AG04449 (cell line): Measurements from ENCODE around the gene LRRC59.
"Not testable (repeated sequence)": the region's sequence is repeated elsewhere in the genome, so short reads cannot be mapped to it uniquely, and the experiment has no call there.

Experiments used
- CTCF ChIA-PET: fragments of 350-600 bp; formaldehyde crosslinking; extraction: SDS; loops from one replicate; lab custom pipeline; 2021; ENCODE audit warnings: antibody characterized with exemption; lab: Yijun Ruan, JAX
- POLR2A ChIA-PET: fragments of 400-600, 350-600 bp; formaldehyde crosslinking; extraction: SDS; loops from one replicate; lab custom pipeline; 2020; ENCODE audit warnings: antibody characterized with exemption, inconsistent platforms; lab: Yijun Ruan, JAX
- DNase-seq: peaks from one replicate; pipeline ENCODE4 v3.0.0-alpha.2; 2010; ENCODE audit warnings: low read depth, low spot score
- H3K4me3 ChIP-seq: 2 replicates; pipeline ENCODE4 v1.5.1; 2011; ENCODE audit warnings: low read depth, mild to moderate bottlenecking, control low read depth, low read length
- TF ChIP-seq, protein P1 (sequence below): IDR thresholded peaks from one replicate; pipeline ENCODE4 v1.5.1; 2011; ENCODE audit warnings: mild to moderate bottlenecking, moderate library complexity, low read length, control low read depth, inconsistent platforms; ENCODE audit not compliant: insufficient read depth; ENCODE audit errors: missing control alignments

The LRRC59 gene

DNA sequence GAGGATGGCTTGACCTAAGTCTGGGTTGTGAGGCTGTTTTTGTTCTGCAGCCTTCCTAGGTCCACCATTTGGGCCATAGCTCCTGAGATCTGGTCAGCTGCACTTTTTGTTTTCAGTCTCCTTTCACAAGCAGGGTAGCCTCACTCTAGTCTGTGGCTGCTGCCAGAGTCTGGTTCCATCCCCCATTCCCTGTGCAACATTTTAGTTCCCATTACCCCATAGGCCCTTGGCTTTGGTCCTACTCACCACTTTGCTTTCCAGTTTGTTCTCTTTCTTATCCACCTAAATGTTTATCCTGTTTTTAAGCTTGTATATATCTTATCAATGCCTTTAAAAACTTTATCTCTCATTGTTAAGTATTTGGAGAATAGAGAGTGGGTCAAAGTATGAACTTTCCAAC lies 57.9 kb downstream of the LRRC59 start:
- no peak overlapping the region for H3K4me3 ChIP-seq
- ChIA-PET POLR2A (no interaction called here), CTCF (interaction anchor here (1.5 to 1.9 kb wide), 2 partner anchors 22 to 41 kb away, joined by 3 to 7 read pairs; no protein-coding TSS in a partner anchor)
- TF ChIP-seq, protein P1, sequence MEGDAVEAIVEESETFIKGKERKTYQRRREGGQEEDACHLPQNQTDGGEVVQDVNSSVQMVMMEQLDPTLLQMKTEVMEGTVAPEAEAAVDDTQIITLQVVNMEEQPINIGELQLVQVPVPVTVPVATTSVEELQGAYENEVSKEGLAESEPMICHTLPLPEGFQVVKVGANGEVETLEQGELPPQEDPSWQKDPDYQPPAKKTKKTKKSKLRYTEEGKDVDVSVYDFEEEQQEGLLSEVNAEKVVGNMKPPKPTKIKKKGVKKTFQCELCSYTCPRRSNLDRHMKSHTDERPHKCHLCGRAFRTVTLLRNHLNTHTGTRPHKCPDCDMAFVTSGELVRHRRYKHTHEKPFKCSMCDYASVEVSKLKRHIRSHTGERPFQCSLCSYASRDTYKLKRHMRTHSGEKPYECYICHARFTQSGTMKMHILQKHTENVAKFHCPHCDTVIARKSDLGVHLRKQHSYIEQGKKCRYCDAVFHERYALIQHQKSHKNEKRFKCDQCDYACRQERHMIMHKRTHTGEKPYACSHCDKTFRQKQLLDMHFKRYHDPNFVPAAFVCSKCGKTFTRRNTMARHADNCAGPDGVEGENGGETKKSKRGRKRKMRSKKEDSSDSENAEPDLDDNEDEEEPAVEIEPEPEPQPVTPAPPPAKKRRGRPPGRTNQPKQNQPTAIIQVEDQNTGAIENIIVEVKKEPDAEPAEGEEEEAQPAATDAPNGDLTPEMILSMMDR = no peak
- no peak for DNase-seq

DNA sequence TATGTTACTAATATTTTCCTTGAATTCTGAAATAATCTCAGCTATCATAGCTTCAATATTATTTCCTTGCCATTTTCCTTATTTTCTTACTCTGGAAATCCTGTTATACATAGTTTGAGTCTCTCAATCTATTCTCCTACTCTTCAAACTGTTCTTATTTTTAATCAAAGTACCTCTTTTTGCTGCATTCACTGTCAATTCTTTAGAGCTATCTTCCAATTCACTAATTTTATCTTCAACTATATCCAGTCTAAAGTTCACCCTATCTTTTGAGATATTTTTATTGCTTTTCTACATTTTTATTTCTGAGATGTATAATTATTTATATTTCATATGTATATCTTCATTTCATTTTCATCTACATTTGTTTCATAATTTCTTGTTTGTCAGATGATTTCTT lies 58.7 kb downstream of the LRRC59 start:
- ChIA-PET CTCF (interaction anchor here (1.0 to 1.5 kb wide), 2 partner anchors 29 to 40 kb away, joined by 3 to 4 read pairs; no protein-coding TSS in a partner anchor), POLR2A (no interaction called here)
- TF ChIP-seq, protein P1 = no peak
- no peak for DNase-seq
- no peak overlapping the region for H3K4me3 ChIP-seq

DNA sequence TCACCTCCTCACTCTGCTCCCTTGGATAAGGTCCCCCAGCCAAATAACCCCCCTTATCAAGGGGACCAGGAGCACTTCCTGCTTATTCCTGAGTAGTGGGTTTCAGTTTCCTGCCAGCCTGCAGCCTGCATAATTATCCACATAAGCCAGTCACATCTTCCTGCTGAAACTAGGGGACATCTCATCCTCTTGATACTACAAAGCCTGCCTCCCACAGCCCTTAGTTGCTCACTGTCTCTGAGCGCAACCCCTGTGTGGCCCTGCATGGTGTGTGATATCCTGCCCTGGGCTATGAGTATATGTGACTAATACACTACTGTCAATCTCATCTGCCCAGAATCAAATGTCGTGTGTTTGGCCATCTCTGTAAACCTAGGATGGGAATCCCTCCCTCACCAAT lies 59.4 kb downstream of the LRRC59 start:
- TF ChIP-seq, protein P1 = no peak
- H3K4me3 ChIP-seq = no peak overlapping the region
- ChIA-PET POLR2A (no interaction called here), CTCF (interaction anchor here (1.0 to 1.2 kb wide), 2 partner anchors 24 to 28 kb away, joined by 4 read pairs; no protein-coding TSS in a partner anchor)
- no peak for DNase-seq

DNA sequence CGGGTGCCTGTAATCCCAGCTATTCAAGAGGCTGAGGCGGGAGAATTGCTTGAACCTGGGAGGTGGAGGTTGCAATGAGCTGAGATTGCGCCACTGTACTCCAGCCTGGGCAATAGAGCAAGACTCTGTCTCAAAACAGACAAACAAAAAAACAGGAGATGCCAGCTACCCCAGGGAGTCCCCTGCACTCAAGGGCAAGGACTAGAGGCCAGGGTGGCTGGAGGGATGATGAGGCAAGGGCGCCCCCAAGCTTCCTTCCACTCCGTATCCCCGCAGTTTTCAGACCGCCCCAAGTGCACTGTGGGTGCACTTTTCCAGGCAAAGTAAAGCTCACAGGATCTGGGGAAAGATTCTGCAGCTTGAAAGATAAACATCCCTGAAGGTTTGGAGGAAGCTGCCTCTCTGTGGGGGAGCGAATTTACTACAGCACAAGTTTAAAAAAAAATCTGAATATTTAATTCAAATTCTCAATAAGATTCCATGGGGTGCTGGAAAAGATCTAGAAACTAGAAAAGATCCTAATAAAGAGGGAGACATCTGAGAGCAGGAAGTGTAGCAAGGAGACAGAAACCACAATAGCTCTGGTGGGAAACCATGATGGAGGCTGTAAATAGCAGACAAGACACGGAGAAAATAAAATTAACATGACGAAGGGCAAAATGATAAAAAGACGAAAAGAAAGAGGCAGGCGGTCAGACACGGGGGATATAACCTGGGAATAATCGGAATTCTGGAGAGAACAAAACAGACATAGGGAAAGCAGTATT lies 63.8 kb downstream of the LRRC59 start:
- H3K4me3 ChIP-seq, POLR2A ChIA-PET, DNase-seq: not testable (repeated sequence)
- CTCF ChIA-PET = interaction anchor here (1.4 to 3.0 kb wide), 3 partner anchors 28 to 239 kb away, joined by 5 to 10 read pairs (median 8); no protein-coding TSS in a partner anchor

DNA sequence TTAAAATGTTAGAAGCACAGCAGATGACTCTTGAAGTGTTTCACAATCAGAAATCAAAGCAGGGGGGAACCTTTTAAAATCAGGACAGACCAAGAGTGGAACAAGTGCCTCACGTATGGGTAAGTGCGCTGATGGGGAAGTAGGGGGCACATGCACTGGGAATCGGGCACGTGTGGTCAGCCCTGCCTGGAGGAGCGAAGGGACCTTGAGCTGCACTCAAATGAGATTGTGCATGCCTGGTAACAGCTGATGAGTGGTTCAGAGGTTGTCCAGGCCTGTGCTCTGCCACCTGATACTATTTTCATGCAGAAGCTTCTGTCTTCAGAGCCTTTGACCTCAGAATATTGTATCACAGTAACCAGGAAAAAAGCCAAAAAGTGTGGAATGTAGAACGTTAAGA lies 65.1 kb downstream of the LRRC59 start:
- TF ChIP-seq, protein P1 = no peak
- DNase-seq = no peak
- no peak overlapping the region for H3K4me3 ChIP-seq
- ChIA-PET POLR2A (no interaction called here), CTCF (interaction anchor here (0.6 to 3.0 kb wide), 3 partner anchors 30 to 238 kb away, joined by 3 to 10 read pairs (median 8); no protein-coding TSS in a partner anchor)
